Measurements from ENCODE around the gene RCBTB2.

DNA sequence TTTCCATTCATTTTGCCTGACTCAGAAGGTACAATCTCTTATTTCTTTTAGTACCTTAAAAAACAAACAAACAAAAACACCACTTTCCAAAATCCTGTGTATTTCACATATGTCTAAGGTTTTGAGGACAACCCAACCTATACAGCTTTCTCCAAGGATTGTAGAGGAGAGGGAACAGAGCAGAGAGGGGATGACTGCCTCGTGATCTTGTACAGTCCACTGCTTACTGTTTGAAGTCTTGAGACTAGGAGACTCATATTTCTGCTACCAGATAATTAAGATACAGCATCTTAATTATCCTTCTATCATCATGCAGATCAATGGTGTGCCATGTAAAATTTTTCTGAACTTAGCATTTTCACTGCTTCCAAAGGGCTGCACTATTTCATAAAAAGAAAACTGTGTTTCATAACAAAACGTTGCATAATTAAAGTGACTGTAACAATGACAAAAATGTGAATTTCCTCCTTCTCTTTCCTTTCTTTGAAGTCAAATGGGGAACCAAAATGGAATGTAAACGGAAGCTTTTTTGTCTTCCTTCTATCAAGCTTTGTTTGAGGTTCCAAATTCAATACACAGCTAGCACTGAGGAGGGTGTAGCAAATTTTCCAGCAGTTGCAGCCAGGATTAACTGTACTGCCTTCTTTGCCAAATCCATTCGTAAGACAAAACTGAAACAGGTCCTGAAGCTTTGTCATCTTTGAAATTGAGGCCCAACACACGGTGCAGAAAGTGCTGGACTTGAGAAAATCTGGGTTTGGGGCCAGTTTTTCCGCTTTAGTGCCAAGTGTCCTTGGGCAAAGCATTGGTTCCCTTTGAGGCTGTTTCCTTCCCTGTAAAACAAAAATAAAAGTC, 34.9 kb upstream of the RCBTB2 start:
- TF ChIP-seq, protein P1, sequence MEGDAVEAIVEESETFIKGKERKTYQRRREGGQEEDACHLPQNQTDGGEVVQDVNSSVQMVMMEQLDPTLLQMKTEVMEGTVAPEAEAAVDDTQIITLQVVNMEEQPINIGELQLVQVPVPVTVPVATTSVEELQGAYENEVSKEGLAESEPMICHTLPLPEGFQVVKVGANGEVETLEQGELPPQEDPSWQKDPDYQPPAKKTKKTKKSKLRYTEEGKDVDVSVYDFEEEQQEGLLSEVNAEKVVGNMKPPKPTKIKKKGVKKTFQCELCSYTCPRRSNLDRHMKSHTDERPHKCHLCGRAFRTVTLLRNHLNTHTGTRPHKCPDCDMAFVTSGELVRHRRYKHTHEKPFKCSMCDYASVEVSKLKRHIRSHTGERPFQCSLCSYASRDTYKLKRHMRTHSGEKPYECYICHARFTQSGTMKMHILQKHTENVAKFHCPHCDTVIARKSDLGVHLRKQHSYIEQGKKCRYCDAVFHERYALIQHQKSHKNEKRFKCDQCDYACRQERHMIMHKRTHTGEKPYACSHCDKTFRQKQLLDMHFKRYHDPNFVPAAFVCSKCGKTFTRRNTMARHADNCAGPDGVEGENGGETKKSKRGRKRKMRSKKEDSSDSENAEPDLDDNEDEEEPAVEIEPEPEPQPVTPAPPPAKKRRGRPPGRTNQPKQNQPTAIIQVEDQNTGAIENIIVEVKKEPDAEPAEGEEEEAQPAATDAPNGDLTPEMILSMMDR (IDR thresholded peaks at IDR 0.05), result no peak
- no peak for TF ChIP-seq POLR2A (IDR thresholded peaks at IDR 0.05)

Data from ovary (tissue), 3 donors.